Upper lobe of right lung (tissue), 1 donor: Measurements from ENCODE around the gene SAP30. TPM values are rescaled to one million over a fixed set of nuclear protein-coding genes. Genes with fewer than 3 reads are reported as not detected.

Experiments used
- ATAC-seq: fragments of 200-7000 bp; cut with Tn5 transposase; one replicate; pipeline ENCODE4 v1.9.1; 2020; ENCODE audit warnings: mild to moderate bottlenecking, moderate library complexity
- DNase-seq: peaks from one replicate; pipeline ENCODE4 v3.0.0-alpha.2; 2020
- H3K27ac ChIP-seq: fragments of 200-600 bp; one replicate; pipeline ENCODE4 v1.8.0; 2022
- H3K27me3 ChIP-seq: fragments of 200-600 bp; one replicate; pipeline ENCODE4 v1.8.0; 2022; ENCODE audit warnings: mild to moderate bottlenecking
- H3K36me3 ChIP-seq: fragments of 200-600 bp; one replicate; pipeline ENCODE4 v1.8.0; 2022
- H3K4me1 ChIP-seq: fragments of 200-600 bp; one replicate; pipeline ENCODE4 v1.8.0; 2022
- H3K4me3 ChIP-seq: fragments of 200-600 bp; one replicate; pipeline ENCODE4 v1.8.0; 2022; ENCODE audit warnings: mild to moderate bottlenecking
- H3K9me3 ChIP-seq: fragments of 200-600 bp; one replicate; pipeline ENCODE4 v1.8.0; 2022
- intact Hi-C: fragments of 100-400 bp; cut with DNase I; formaldehyde crosslinking; loops from one replicate; pipeline ENCODE4 v1.11.0; 2022
- total RNA-seq: library from RNA; stranded (reverse); fragmentation: NEBNext Ultra II Directional; extraction: Animal tissue kit (Norgen Biotek cat#: 25700); gene quantifications from one replicate; pipeline ENCODE4 v1.2.1, GENCODE V29; 2021
- TF ChIP-seq, protein P1 (sequence below): fragments of 200-600 bp; IDR thresholded peaks from one replicate; pipeline ENCODE4 v1.8.0; 2022; ENCODE audit warnings: antibody characterized with exemption
- donor health status: DM: no; HTN: yes; CAD: no; lungs with severe emphysema.

Gene SAP30
- total RNA-seq, 1 donor from 2014 or later: 15.3 TPM

GRCh38 chr4:173410079-173410478 lies 39.3 kb downstream of the SAP30 start:
- no peak for ATAC-seq
- intact Hi-C loops: no loop called here
- no peak overlapping the region for H3K27ac ChIP-seq

DNA sequence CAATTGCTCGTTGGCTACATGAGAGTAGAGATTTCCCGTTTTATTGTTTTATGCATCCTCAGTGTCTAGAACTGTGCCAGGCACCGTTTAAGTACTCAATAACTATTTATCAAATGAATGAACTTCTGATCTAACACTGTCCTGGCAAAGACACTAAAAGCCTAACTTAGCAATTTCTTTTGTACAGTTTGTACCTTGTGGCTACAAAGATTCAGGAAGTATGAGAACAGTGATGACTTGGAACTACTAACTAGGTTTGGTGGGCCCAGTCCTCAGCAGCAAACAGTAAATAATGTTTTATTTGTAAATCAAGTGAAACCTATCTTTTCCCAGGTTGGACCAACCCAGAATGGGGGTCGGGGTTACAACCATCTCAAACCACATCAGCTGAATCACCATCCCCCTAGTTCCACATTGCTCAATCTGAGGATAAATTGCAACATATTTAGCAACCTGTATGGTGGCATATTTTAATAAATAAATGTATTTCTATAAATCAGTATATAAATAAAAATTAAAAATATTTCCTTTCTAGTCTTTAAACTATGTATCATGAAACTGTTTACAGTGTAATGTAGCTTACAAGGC lies 40.4 kb downstream of the SAP30 start:
- DNase-seq: no peak
- no peaks in the 10 kb centered on the region for H3K36me3 ChIP-seq
- H3K4me1 ChIP-seq: peaks cover 8% of the 10 kb centered on the region
- TF ChIP-seq, protein P1, sequence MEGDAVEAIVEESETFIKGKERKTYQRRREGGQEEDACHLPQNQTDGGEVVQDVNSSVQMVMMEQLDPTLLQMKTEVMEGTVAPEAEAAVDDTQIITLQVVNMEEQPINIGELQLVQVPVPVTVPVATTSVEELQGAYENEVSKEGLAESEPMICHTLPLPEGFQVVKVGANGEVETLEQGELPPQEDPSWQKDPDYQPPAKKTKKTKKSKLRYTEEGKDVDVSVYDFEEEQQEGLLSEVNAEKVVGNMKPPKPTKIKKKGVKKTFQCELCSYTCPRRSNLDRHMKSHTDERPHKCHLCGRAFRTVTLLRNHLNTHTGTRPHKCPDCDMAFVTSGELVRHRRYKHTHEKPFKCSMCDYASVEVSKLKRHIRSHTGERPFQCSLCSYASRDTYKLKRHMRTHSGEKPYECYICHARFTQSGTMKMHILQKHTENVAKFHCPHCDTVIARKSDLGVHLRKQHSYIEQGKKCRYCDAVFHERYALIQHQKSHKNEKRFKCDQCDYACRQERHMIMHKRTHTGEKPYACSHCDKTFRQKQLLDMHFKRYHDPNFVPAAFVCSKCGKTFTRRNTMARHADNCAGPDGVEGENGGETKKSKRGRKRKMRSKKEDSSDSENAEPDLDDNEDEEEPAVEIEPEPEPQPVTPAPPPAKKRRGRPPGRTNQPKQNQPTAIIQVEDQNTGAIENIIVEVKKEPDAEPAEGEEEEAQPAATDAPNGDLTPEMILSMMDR: no peak
- no peaks in the 10 kb centered on the region for H3K27me3 ChIP-seq
- H3K4me3 ChIP-seq: no peak overlapping the region
- no peak overlapping the region for H3K27ac ChIP-seq
- peak; percentile 63 for ATAC-seq
- intact Hi-C loops: no loop called here
- no peaks in the 10 kb centered on the region for H3K9me3 ChIP-seq

More at GRCh38 chr4:173410079-173410478, 39.3 kb downstream of the SAP30 start:
- H3K4me1 ChIP-seq: peaks cover 8% of the 10 kb centered on the region
- no peak overlapping the region for H3K4me3 ChIP-seq
- no peak for DNase-seq
- TF ChIP-seq, protein P1: no peak
- no peaks in the 10 kb centered on the region for H3K27me3 ChIP-seq
- H3K36me3 ChIP-seq: no peaks in the 10 kb centered on the region
- no peaks in the 10 kb centered on the region for H3K9me3 ChIP-seq

GRCh38 chr4:173413036-173413435 lies 42.3 kb downstream of the SAP30 start:
- ATAC-seq: no peak
- peaks cover 8% of the 10 kb centered on the region for H3K4me1 ChIP-seq
- H3K36me3 ChIP-seq: no peaks in the 10 kb centered on the region
- intact Hi-C loops: no loop called here
- H3K9me3 ChIP-seq: no peaks in the 10 kb centered on the region
- no peak overlapping the region for H3K4me3 ChIP-seq
- DNase-seq: no peak
- TF ChIP-seq, protein P1: no peak
- no peak overlapping the region for H3K27ac ChIP-seq
- no peaks in the 10 kb centered on the region for H3K27me3 ChIP-seq

DNA sequence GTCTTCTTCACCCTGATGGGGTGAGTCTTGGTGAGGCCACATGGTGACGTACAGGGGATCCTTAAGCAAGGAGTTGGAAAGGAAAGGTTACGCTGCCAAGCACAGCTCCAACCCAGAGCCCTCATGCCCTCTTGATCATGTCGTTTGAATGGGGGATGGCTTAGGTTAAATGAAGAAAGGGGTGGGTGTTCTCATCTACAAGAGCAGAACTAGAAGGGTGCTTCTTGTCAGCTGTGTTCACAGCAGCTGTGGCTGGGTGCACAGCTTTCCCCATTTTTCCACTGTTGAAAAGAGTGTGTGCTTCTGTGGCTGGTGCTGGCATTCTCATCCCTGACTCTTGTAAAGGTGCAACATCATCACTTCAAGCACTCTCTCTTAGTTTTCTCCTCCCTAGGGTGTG lies 43.7 kb downstream of the SAP30 start:
- TF ChIP-seq, protein P1: no peak
- peaks cover 8% of the 10 kb centered on the region for H3K4me1 ChIP-seq
- intact Hi-C loops: no loop called here
- H3K27me3 ChIP-seq: no peaks in the 10 kb centered on the region
- ATAC-seq (no peak), DNase-seq (no peak)
- no peaks in the 10 kb centered on the region for H3K9me3 ChIP-seq
- H3K36me3 ChIP-seq: no peaks in the 10 kb centered on the region
- H3K4me3 ChIP-seq: no peak overlapping the region
- H3K27ac ChIP-seq: no peak overlapping the region

- no peak overlapping the region for H3K4me3 ChIP-seq
- peaks cover 8% of the 10 kb centered on the region for H3K4me1 ChIP-seq
- DNase-seq (no peak), ATAC-seq (peak; percentile 50)
- TF ChIP-seq, protein P1: no peak
- peak overlapping the region; percentile 55 for H3K27ac ChIP-seq
- intact Hi-C loops: loop anchor here (5.0 kb wide), 1 partner anchor 98 kb away; no protein-coding TSS in a partner anchor
- no peaks in the 10 kb centered on the region for H3K36me3 ChIP-seq
- no peaks in the 10 kb centered on the region for H3K9me3 ChIP-seq
- no peaks in the 10 kb centered on the region for H3K27me3 ChIP-seq
Observed at GRCh38 chr4:173415092-173415491, 44.3 kb downstream of the SAP30 start.
